ENCODE measurements around the gene GALNT7. TPM values are rescaled to one million over a fixed set of nuclear protein-coding genes. Genes with fewer than 3 reads are reported as not detected.

Gene GALNT7
- total RNA-seq, 1 experiment from 2014 or later = 16.8 TPM

- H3K27ac Mint-ChIP-seq (ENCODE audit: unreplicated experiment) = no peak overlapping the region
- no peak for TF ChIP-seq CTCF (IDR thresholded peaks at IDR 0.05; ENCODE audit: insufficient read depth in 1 of 2, low read depth in 1 of 2, low read length in 1 of 2, severe bottlenecking in 1 of 2, unreplicated experiment in 1 of 2)
- H3K4me1 Mint-ChIP-seq (ENCODE audit: low read depth, unreplicated experiment) = peaks cover 8% of the 10 kb centered on the region
- no peaks in the 10 kb centered on the region for H3K27me3 Mint-ChIP-seq (ENCODE audit: insufficient read depth, unreplicated experiment)
- H3K9me3 ChIP-seq = no peaks in the 10 kb centered on the region
- ChIA-PET CTCF (interaction anchor here (1.0 kb wide), 1 partner anchor 40 kb away, joined by 7 read pairs; the partner anchor contains the start of gene SAP30), POLR2A (interaction anchor here (1.2 kb wide), 2 partner anchors 39 to 40 kb away, joined by 3 to 17 read pairs; partner anchors contain the start of gene SAP30)
- H3K27me3 ChIP-seq (replicated peaks; ENCODE audit: control insufficient read depth, insufficient read depth, low read length) = no peaks in the 10 kb centered on the region
- no TSS peak for BruUV-seq (replicated peaks)
- H3K4me3 Mint-ChIP-seq (ENCODE audit: unreplicated experiment) = no peak overlapping the region
- peaks cover 58% of the 10 kb centered on the region for H3K36me3 Mint-ChIP-seq (ENCODE audit: insufficient read depth, unreplicated experiment)
- no peaks in the 10 kb centered on the region for H3K9me3 Mint-ChIP-seq (ENCODE audit: unreplicated experiment)
- intact Hi-C loops (cut with micrococcal nuclease; ENCODE audit: unreplicated experiment) = loop anchor here (10.0 kb wide), 1 partner anchor 864 kb away; no protein-coding TSS in a partner anchor
- H3K4me3 ChIP-seq (ENCODE audit: low read depth, low read length) = no peak overlapping the region
- no peak for DNase-seq
- no peaks in the 10 kb centered on the region; the same call in 1 of the 2 replicates for H3K36me3 ChIP-seq (ENCODE audit: control insufficient read depth, insufficient read depth, low read length)
- H3K4me1 ChIP-seq = peaks cover 10% of the 10 kb centered on the region; the same call in 1 of the 2 replicates
Measured at GRCh38 chr4:173330590-173330989, 162.0 kb downstream of the GALNT7 start.

GRCh38 chr4:173332021-173332487 is 163.4 kb downstream of the GALNT7 start:
- ChIA-PET POLR2A (interaction anchor here (1.2 kb wide), 1 partner anchor 38 kb away, joined by 17 read pairs; the partner anchor contains the start of gene SAP30), CTCF (no interaction called here)
- Mint-ChIP-seq H3K9me3 (ENCODE audit: unreplicated experiment) (no peaks in the 10 kb centered on the region), H3K4me1 (ENCODE audit: low read depth, unreplicated experiment) (peaks cover 15% of the 10 kb centered on the region), H3K4me3 (ENCODE audit: unreplicated experiment) (peak overlapping the region; percentile 86), H3K36me3 (ENCODE audit: insufficient read depth, unreplicated experiment) (peaks cover 58% of the 10 kb centered on the region), H3K27me3 (ENCODE audit: insufficient read depth, unreplicated experiment) (no peaks in the 10 kb centered on the region), H3K27ac (ENCODE audit: unreplicated experiment) (peak overlapping the region; percentile 98)
- no TSS peak for BruUV-seq (replicated peaks)
- no peaks in the 10 kb centered on the region; the same call in 1 of the 2 replicates for H3K36me3 ChIP-seq (ENCODE audit: control insufficient read depth, insufficient read depth, low read length)
- no peaks in the 10 kb centered on the region for H3K27me3 ChIP-seq (replicated peaks; ENCODE audit: control insufficient read depth, insufficient read depth, low read length)
- intact Hi-C loops (cut with micrococcal nuclease; ENCODE audit: unreplicated experiment) = loop anchor here (10.0 kb wide), 1 partner anchor 863 kb away; no protein-coding TSS in a partner anchor
- peaks cover 14% of the 10 kb centered on the region for H3K4me1 ChIP-seq
- no peak overlapping the region for H3K4me3 ChIP-seq (ENCODE audit: low read depth, low read length)
- TF ChIP-seq CTCF (IDR thresholded peaks at IDR 0.05; ENCODE audit: insufficient read depth in 1 of 2, low read depth in 1 of 2, low read length in 1 of 2, severe bottlenecking in 1 of 2, unreplicated experiment in 1 of 2) = no peak
- H3K9me3 ChIP-seq = no peaks in the 10 kb centered on the region
- DNase-seq = no peak

- Mint-ChIP-seq H3K27me3 (ENCODE audit: insufficient read depth, unreplicated experiment) (no peaks in the 10 kb centered on the region), H3K27ac (ENCODE audit: unreplicated experiment) (peak overlapping the region; percentile 98), H3K4me3 (ENCODE audit: unreplicated experiment) (peak overlapping the region; percentile 86), H3K4me1 (ENCODE audit: low read depth, unreplicated experiment) (peaks cover 15% of the 10 kb centered on the region), H3K9me3 (ENCODE audit: unreplicated experiment) (no peaks in the 10 kb centered on the region), H3K36me3 (ENCODE audit: insufficient read depth, unreplicated experiment) (peaks cover 53% of the 10 kb centered on the region)
- Histone ChIP-seq H3K36me3 (ENCODE audit: control insufficient read depth, insufficient read depth, low read length) (no peaks in the 10 kb centered on the region; the same call in 1 of the 2 replicates), H3K9me3 (no peaks in the 10 kb centered on the region), H3K4me3 (ENCODE audit: low read depth, low read length) (peak overlapping the region; percentile 84), H3K27me3 (replicated peaks; ENCODE audit: control insufficient read depth, insufficient read depth, low read length) (no peaks in the 10 kb centered on the region), H3K4me1 (peaks cover 14% of the 10 kb centered on the region)
- no TSS peak for BruUV-seq (replicated peaks)
- intact Hi-C loops (cut with micrococcal nuclease; ENCODE audit: unreplicated experiment) = loop anchor here (10.0 kb wide), 1 partner anchor 862 kb away; no protein-coding TSS in a partner anchor
- ChIA-PET POLR2A (interaction anchor here (3.1 kb wide), 1 partner anchor 38 kb away, joined by 113 read pairs; the partner anchor contains the start of gene SAP30), CTCF (interaction anchor here (0.8 to 1.3 kb wide), 2 partner anchors 12 to 37 kb away, joined by 3 read pairs; partner anchors contain the start of gene SAP30)
- no peak for TF ChIP-seq CTCF (IDR thresholded peaks at IDR 0.05; ENCODE audit: insufficient read depth in 1 of 2, low read depth in 1 of 2, low read length in 1 of 2, severe bottlenecking in 1 of 2, unreplicated experiment in 1 of 2)
- DNase-seq = peak in 1 of 2 experiments; percentile 12
Measured at GRCh38 chr4:173332963-173333657, 164.5 kb downstream of the GALNT7 start.

Measured in Caco-2 (cell line).